Adipose tissue (tissue), 3 donors: ENCODE data around the gene ARCN1. TPM values are rescaled to one million over a fixed set of nuclear protein-coding genes. Genes with fewer than 3 reads are reported as not detected.

Experiments
- H3K27ac ChIP-seq: one replicate; pipeline ENCODE4 v1.5.1; 2013; ENCODE audit warnings: low read depth, low read length
- WGBS, 3 donors: extraction: QIAGEN DNeasy Blood & Tissue Kit; methylation state at CpG; one replicate each; pipeline ENCODE4 v1.1.7; 2013; 5-methylcytosine and 5-hydroxymethylcytosine counted together
- polyA plus RNA-seq, 3 donors: library from polyadenylated mRNA; stranded (reverse); fragments of 200-250 nt; gene quantifications; one replicate each; pipeline ENCODE4 v1.2.3, GENCODE V29; 2013
- donor health status: healthy with polysubstance abuse.
- donor health status: Bipolar disorder and iron deficiency.
- donor health status: healthy.

The ARCN1 gene
- polyA plus RNA-seq, 3 donors, result 73.5 to 82.1 (median 73.9) TPM

DNA sequence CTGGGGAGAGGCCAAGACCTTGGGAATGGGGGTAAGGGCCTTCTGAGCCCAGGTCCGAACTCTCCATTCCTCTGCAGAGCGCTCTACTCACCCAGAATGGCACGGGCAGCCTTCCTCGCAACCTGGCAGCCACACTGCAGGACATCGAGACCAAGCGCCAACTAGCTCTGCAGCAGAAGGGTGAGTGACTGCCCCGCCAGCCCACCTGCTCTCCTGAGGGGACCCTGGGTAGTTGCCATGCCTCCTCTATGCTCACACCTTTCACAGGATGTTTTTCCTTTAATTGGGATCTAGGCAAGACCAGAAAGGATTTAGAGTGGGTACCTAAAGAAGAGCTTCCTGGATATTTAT, 71.8 kb downstream of the ARCN1 start:
- H3K27ac ChIP-seq, result no peak overlapping the region
- WGBS, 3 donors, result 86 to 93% (median 91%) methylated on average over 7 of the region's 7 CpGs

DNA sequence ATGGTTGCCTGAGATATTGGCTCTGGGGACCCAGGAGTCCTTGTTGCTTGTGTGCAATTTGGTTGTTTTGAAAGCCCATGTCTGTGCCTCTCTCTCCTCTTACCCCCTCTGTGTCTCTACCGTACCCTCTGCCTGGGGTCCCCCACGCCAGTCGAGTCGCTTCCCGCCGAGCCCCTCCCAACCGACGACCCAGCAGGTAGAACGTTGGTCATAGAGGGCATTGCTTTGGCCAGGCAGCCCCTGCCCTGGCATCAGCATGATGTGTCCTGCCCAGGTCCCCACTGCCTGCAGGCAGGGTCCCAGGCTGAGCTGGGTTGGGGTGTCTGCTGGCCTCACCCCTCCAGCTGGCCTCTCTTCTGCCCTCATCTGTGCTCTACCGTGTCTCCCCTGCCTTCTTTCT, 72.3 kb downstream of the ARCN1 start:
- 89 to 92% (median 92%) methylated on average over 10 of the region's 10 CpGs for WGBS, 3 donors
- H3K27ac ChIP-seq, result no peak overlapping the region

GRCh38 chr11:118645066-118645715, 73.0 kb downstream of the ARCN1 start:
- H3K27ac ChIP-seq, result no peak overlapping the region
- WGBS, 3 donors, result 90 to 96% (median 92%) methylated on average over 22 to 24 of the region's 24 CpGs

DNA sequence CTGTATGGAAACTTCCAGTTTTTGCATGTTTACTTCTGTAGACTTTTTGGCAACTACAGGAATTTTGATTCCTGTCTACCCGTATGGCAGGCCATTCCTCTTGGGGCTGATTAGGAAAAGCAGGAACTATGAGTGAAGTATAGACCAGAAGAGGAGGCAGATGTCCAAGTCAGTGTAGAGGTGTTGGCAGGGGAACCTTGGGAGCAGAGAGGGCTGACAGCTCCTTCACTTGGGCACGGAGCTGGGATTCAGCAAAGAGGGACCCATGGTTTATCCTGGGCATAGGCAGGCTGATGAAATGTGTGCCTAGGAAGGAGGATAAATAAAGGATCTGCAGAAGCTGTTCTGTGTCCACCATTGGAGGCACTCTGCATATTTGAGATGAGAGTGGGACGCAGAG, 74.2 kb downstream of the ARCN1 start:
- H3K27ac ChIP-seq, result no peak overlapping the region
- 52 to 57% (median 55%) methylated on average over 3 of the region's 3 CpGs for WGBS, 3 donors

GRCh38 chr11:118648291-118648690, 76.1 kb downstream of the ARCN1 start:
- 63 to 86% (median 66%) methylated on average over 5 of the region's 5 CpGs for WGBS, 3 donors
- no peak overlapping the region for H3K27ac ChIP-seq

- WGBS, 3 donors, result 80 to 92% (median 86%) methylated on average over 10 of the region's 10 CpGs
- no peak overlapping the region for H3K27ac ChIP-seq
Observed at GRCh38 chr11:118649941-118650340, 77.7 kb downstream of the ARCN1 start.

DNA sequence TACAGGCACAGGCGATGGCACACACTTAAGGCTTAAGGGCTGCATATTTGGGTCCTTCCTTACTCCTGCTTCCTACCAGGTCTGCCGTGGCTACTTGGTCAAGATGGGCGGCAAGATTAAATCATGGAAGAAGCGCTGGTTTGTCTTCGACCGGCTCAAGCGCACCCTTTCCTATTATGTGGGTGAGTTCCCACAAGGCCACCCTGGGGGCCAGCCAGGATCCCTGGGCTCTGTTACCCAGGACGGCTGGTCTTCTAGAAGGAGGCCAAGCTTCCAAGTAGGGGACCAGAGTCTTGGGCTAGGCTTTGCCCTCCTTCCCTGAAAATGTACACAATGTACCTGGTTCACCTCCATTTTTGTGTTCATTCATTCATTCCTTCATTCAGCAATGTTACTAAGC, 78.2 kb downstream of the ARCN1 start:
- no peak overlapping the region for H3K27ac ChIP-seq
- WGBS, 3 donors, result 94 to 96% (median 95%) methylated on average over 8 of the region's 8 CpGs

- 87 to 91% (median 88%) methylated on average over 3 of the region's 3 CpGs for WGBS, 3 donors
- no peak overlapping the region for H3K27ac ChIP-seq
Observed at GRCh38 chr11:118651820-118652219, 79.6 kb downstream of the ARCN1 start.

Other genes starting within 250 kb of the ARCN1 start
- gene CD3D, start 229.7 kb upstream of the ARCN1 start, polyA plus RNA-seq, result 1 to 10 TPM; 1.2 to 4.3 (median 2.0) TPM
- under 1 TPM in 2 of 3 donors, not detected in 1; 0.25 to 0.79 TPM for gene CD3G, start 228.1 kb upstream of the ARCN1 start, polyA plus RNA-seq
- 10 to 100 TPM in 2 of 3 donors, 1 to 10 TPM in 1; 7.9 to 14.7 (median 11.4) TPM for gene UBE4A, start 212.8 kb upstream of the ARCN1 start, polyA plus RNA-seq
- gene ATP5MG, start 170.8 kb upstream of the ARCN1 start, polyA plus RNA-seq, result 100 to 1,000 TPM in 2 of 3 donors, 10 to 100 TPM in 1; 63.1 to 232 (median 188) TPM
- gene KMT2A, start 135.9 kb upstream of the ARCN1 start, polyA plus RNA-seq, result 10 to 100 TPM in 1 of 3 donors, 1 to 10 TPM in 2; 7.9 to 14.4 (median 8.1) TPM
- gene TTC36, start 44.9 kb upstream of the ARCN1 start, polyA plus RNA-seq, result 10 to 100 TPM in 1 of 3 donors, 1 to 10 TPM in 2; 1.0 to 12.6 (median 2.8) TPM
- gene TMEM25, start 41.2 kb upstream of the ARCN1 start, polyA plus RNA-seq, result 10 to 100 TPM in 1 of 3 donors, 1 to 10 TPM in 2; 5.5 to 13.4 (median 6.4) TPM
- gene IFT46, start 6.5 kb upstream of the ARCN1 start, polyA plus RNA-seq, result 10 to 100 TPM; 12.4 to 22.5 (median 15.1) TPM
- gene PHLDB1, start 35.2 kb downstream of the ARCN1 start, polyA plus RNA-seq, result 100 to 1,000 TPM in 2 of 3 donors, 10 to 100 TPM in 1; 31.5 to 339 (median 208) TPM
- 1 to 10 TPM in 2 of 3 donors, under 1 TPM in 1; 0.54 to 5.7 (median 2.0) TPM for gene TREH, start 107.2 kb downstream of the ARCN1 start, polyA plus RNA-seq
- 10 to 100 TPM; 11.9 to 28.7 (median 16.8) TPM for gene DDX6, start 218.8 kb downstream of the ARCN1 start, polyA plus RNA-seq